HepG2 (cell line): Measurements from ENCODE around the gene ZNF618. TPM values are rescaled to one million over a fixed set of nuclear protein-coding genes. Genes with fewer than 3 reads are reported as not detected.
A peak's percentile ranks its signal among the peaks of the same experiment; 100 is the strongest.

Source experiments
- ARNTL ChIP-seq: sonication (generic); formaldehyde crosslinking; IDR thresholded peaks from 2 replicates; pipeline ENCODE4 v1.4.0; 2020; ENCODE audit warnings: mild to moderate bottlenecking, missing genetic modification reagents
- ATF1 ChIP-seq: IDR thresholded peaks from 2 replicates; pipeline ENCODE4 v1.6.1; 2016; ENCODE audit warnings: mild to moderate bottlenecking, control low read depth
- CAMTA2 ChIP-seq: sonication (generic); formaldehyde crosslinking; IDR thresholded peaks from 2 replicates; pipeline ENCODE4 v1.4.0; 2020; ENCODE audit warnings: mild to moderate bottlenecking, missing genetic modification reagents, borderline replicate concordance
- CHCHD3 ChIP-seq: sonication (generic); formaldehyde crosslinking; IDR thresholded peaks from 2 replicates; pipeline ENCODE4 v1.8.0; 2022; ENCODE audit warnings: mild to moderate bottlenecking, missing genetic modification reagents, moderate library complexity
- ERF ChIP-seq: IDR thresholded peaks from 2 replicates; pipeline ENCODE4 v1.6.1; 2018; ENCODE audit warnings: missing biosample characterization, missing genetic modification reagents
- HCFC1 ChIP-seq: fragments of 150-350 bp; IDR thresholded peaks from 2 replicates; pipeline ENCODE4 v1.6.1; 2014; ENCODE audit warnings: low read depth, low read length
- HOXA9 ChIP-seq: sonication (generic); formaldehyde crosslinking; IDR thresholded peaks from 2 replicates; pipeline ENCODE4 v1.8.1; 2022; ENCODE audit warnings: missing genetic modification reagents, mild to moderate bottlenecking, moderate library complexity, borderline replicate concordance
- PAWR ChIP-seq: sonication (generic); formaldehyde crosslinking; IDR thresholded peaks from 2 replicates; pipeline ENCODE4 v1.4.0; 2020; ENCODE audit warnings: missing genetic modification reagents, mild to moderate bottlenecking, borderline replicate concordance
- RFX5 ChIP-seq: IDR thresholded peaks from 2 replicates; pipeline ENCODE4 v1.6.1; 2011; ENCODE audit warnings: low read depth, low read length, improper control_type of control experiment
- SUZ12 ChIP-seq: fragments of 150-350 bp; IDR thresholded peaks from 2 replicates; pipeline ENCODE4 v1.6.1; 2014; ENCODE audit warnings: low read depth, low read length
- ZNF264 ChIP-seq: sonication (generic); formaldehyde crosslinking; IDR thresholded peaks from 2 replicates; pipeline ENCODE4 v1.4.0; 2020; ENCODE audit warnings: missing genetic modification reagents
- ZNF30 ChIP-seq: sonication (generic); formaldehyde crosslinking; IDR thresholded peaks from 2 replicates; pipeline ENCODE4 v1.5.0; 2020; ENCODE audit warnings: mild to moderate bottlenecking, missing genetic modification reagents
- ZNF543 ChIP-seq: sonication (generic); formaldehyde crosslinking; IDR thresholded peaks from 2 replicates; pipeline ENCODE4 v1.4.0; 2020; ENCODE audit warnings: mild to moderate bottlenecking, missing genetic modification reagents
- ZNF572 ChIP-seq: sonication (generic); formaldehyde crosslinking; IDR thresholded peaks from 2 replicates; pipeline ENCODE4 v1.5.1; 2020; ENCODE audit warnings: mild to moderate bottlenecking, missing genetic modification reagents
- ZNF629 ChIP-seq: sonication (generic); formaldehyde crosslinking; conservative IDR thresholded peaks from 2 replicates; pipeline ENCODE4 v1.5.0; 2020; ENCODE audit warnings: missing genetic modification reagents
- ZNF720 ChIP-seq: sonication (generic); formaldehyde crosslinking; IDR thresholded peaks from 2 replicates; pipeline ENCODE4 v1.4.0; 2020; ENCODE audit warnings: missing genetic modification reagents
- polyA plus RNA-seq, 8 experiments: library from polyadenylated mRNA; depleted of rRNA in 3 of 8; stranded (reverse) in 7 of 8; unstranded in 1 of 8; fragments of >200 nt; fragmentation: Illumina TruSeq in 4 of 8; extraction: Trizol in 4 of 8; gene quantifications; 2 replicates each; pipeline versions ENCODE4 v1.2.1 to v1.2.3, GENCODE V29; 2011 to 2016; ENCODE audit warnings: low read depth in 4 of 8, missing spikeins in 1 of 8, mixed read lengths in 1 of 8; ENCODE audit not compliant: insufficient read depth in 1 of 8
- total RNA-seq, 5 experiments: library from RNA; depleted of rRNA; stranded (reverse); fragments of >200 nt; fragmentation: Illumina TruSeq; extraction: Trizol; gene quantifications; 2 replicates each; pipeline ENCODE4 v1.2.3, GENCODE V29; 2016; ENCODE audit warnings: low read depth in 1 of 5
- TF ChIP-seq, protein P1 (sequence below): sonication (generic); formaldehyde crosslinking; IDR thresholded peaks from 2 replicates; pipeline ENCODE4 v1.5.1; 2020; ENCODE audit warnings: missing genetic modification reagents, mild to moderate bottlenecking, borderline replicate concordance
- TF ChIP-seq, protein P2 (sequence below): IDR thresholded peaks from 2 replicates; pipeline ENCODE4 v1.6.1; 2016; ENCODE audit warnings: mild to moderate bottlenecking, missing biosample characterization, missing genetic modification reagents
- TF ChIP-seq, protein P3 (sequence below): sonication (generic); formaldehyde crosslinking; IDR thresholded peaks from 2 replicates; pipeline ENCODE4 v1.8.0; 2022; ENCODE audit warnings: low read depth, missing genetic modification reagents
- TF ChIP-seq, protein P4 (sequence below): sonication (generic); formaldehyde crosslinking; IDR thresholded peaks from 2 replicates; pipeline ENCODE4 v1.4.0; 2020; ENCODE audit warnings: missing genetic modification reagents
- TF ChIP-seq, protein P5 (sequence below): sonication (generic); formaldehyde crosslinking; IDR thresholded peaks from 2 replicates; pipeline ENCODE4 v1.4.0; 2020; ENCODE audit warnings: missing genetic modification reagents, borderline replicate concordance
- TF ChIP-seq, protein P6 (sequence below): sonication (generic); formaldehyde crosslinking; IDR thresholded peaks from 2 replicates; pipeline ENCODE4 v1.8.1; 2023; ENCODE audit warnings: mild to moderate bottlenecking, missing genetic modification reagents

ZNF618 gene
- total and polyA plus RNA-seq, 2 of the 13 experiments (the other 11 are each of a cell fraction or from before 2014, with no cell fraction given): 0.07 TPM

DNA sequence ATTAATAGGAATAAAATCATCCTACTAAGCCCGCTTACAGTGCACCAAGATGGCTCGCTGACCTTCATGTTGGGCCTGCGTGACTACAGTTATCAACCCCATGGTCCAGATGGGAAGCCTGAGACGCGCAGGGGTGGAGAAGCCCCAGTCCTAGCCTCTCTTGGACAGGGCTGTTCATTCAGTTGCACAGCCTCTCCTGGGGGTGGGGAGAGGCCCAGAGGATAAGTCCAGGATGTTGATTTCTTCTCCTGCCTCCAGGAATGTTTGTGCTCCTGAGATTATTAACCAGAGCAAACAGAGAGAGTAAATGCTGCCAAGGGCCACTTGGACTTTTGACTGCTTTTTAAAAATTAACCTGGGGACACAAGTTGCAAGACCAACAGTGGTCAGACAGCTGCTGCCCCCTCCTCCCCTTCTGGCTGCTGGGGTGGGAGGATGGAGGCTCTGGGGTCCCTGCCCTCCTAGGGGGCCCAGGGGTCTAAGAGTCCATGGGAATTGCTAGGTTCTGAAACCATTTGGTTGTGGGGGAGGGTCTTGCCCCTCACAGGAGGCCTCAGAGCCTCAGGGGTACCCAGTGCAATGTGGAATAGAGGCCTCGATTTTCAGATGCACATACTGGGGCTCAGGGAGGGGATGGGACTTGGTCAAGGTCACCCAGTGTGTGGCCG lies 204.8 kb downstream of the ZNF618 start (continued):
- TF ChIP-seq, protein P1, sequence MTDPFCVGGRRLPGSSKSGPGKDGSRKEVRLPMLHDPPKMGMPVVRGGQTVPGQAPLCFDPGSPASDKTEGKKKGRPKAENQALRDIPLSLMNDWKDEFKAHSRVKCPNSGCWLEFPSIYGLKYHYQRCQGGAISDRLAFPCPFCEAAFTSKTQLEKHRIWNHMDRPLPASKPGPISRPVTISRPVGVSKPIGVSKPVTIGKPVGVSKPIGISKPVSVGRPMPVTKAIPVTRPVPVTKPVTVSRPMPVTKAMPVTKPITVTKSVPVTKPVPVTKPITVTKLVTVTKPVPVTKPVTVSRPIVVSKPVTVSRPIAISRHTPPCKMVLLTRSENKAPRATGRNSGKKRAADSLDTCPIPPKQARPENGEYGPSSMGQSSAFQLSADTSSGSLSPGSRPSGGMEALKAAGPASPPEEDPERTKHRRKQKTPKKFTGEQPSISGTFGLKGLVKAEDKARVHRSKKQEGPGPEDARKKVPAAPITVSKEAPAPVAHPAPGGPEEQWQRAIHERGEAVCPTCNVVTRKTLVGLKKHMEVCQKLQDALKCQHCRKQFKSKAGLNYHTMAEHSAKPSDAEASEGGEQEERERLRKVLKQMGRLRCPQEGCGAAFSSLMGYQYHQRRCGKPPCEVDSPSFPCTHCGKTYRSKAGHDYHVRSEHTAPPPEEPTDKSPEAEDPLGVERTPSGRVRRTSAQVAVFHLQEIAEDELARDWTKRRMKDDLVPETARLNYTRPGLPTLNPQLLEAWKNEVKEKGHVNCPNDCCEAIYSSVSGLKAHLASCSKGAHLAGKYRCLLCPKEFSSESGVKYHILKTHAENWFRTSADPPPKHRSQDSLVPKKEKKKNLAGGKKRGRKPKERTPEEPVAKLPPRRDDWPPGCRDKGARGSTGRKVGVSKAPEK (CRISPR knock-in tag): no peak
- TF ChIP-seq ZNF543 (CRISPR knock-in tag): 0 out of 2 replicates have a peak, but pooled peaks have one; percentile 35
- TF ChIP-seq ZNF264 (CRISPR knock-in tag): peak; percentile 42; the same call in 1 of the 2 replicates
- TF ChIP-seq, protein P2, sequence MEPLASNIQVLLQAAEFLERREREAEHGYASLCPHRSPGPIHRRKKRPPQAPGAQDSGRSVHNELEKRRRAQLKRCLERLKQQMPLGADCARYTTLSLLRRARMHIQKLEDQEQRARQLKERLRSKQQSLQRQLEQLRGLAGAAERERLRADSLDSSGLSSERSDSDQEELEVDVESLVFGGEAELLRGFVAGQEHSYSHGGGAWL (CRISPR knock-in tag): no peak
- peak; percentile 86 for TF ChIP-seq ARNTL
- no peak for TF ChIP-seq RFX5
- TF ChIP-seq, protein P3, sequence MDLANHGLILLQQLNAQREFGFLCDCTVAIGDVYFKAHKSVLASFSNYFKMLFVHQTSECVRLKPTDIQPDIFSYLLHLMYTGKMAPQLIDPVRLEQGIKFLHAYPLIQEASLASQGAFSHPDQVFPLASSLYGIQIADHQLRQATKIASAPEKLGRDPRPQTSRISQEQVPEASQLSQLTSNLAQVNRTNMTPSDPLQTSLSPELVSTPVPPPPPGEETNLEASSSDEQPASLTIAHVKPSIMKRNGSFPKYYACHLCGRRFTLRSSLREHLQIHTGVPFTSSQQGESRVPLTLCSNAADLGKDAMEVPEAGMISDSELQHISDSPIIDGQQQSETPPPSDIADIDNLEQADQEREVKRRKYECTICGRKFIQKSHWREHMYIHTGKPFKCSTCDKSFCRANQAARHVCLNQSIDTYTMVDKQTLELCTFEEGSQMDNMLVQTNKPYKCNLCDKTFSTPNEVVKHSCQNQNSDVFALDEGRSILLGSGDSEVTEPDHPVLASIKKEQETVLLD (CRISPR knock-in tag): no peak
- TF ChIP-seq CAMTA2: no peak
- no peak for TF ChIP-seq HOXA9 (CRISPR knock-in tag)
- TF ChIP-seq, protein P4, sequence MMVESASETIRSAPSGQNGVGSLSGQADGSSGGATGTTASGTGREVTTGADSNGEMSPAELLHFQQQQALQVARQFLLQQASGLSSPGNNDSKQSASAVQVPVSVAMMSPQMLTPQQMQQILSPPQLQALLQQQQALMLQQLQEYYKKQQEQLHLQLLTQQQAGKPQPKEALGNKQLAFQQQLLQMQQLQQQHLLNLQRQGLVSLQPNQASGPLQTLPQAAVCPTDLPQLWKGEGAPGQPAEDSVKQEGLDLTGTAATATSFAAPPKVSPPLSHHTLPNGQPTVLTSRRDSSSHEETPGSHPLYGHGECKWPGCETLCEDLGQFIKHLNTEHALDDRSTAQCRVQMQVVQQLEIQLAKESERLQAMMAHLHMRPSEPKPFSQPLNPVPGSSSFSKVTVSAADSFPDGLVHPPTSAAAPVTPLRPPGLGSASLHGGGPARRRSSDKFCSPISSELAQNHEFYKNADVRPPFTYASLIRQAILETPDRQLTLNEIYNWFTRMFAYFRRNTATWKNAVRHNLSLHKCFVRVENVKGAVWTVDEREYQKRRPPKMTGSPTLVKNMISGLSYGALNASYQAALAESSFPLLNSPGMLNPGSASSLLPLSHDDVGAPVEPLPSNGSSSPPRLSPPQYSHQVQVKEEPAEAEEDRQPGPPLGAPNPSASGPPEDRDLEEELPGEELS (CRISPR knock-in tag): peak; percentile 87
- no peak for TF ChIP-seq PAWR (CRISPR knock-in tag)
- TF ChIP-seq SUZ12: no peak
- TF ChIP-seq, protein P5, sequence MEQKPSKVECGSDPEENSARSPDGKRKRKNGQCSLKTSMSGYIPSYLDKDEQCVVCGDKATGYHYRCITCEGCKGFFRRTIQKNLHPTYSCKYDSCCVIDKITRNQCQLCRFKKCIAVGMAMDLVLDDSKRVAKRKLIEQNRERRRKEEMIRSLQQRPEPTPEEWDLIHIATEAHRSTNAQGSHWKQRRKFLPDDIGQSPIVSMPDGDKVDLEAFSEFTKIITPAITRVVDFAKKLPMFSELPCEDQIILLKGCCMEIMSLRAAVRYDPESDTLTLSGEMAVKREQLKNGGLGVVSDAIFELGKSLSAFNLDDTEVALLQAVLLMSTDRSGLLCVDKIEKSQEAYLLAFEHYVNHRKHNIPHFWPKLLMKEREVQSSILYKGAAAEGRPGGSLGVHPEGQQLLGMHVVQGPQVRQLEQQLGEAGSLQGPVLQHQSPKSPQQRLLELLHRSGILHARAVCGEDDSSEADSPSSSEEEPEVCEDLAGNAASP (CRISPR knock-in tag): peak; percentile 81
- peak; percentile 97 for TF ChIP-seq ZNF629 (CRISPR knock-in tag)
- TF ChIP-seq CHCHD3 (CRISPR knock-in tag): no peak
- no peak for TF ChIP-seq ATF1 (CRISPR knock-in tag)
- TF ChIP-seq ZNF30: no peak
- TF ChIP-seq ZNF720 (CRISPR knock-in tag): no peak
- TF ChIP-seq HCFC1: no peak; the same call in 1 of the 2 replicates
- TF ChIP-seq, protein P6, sequence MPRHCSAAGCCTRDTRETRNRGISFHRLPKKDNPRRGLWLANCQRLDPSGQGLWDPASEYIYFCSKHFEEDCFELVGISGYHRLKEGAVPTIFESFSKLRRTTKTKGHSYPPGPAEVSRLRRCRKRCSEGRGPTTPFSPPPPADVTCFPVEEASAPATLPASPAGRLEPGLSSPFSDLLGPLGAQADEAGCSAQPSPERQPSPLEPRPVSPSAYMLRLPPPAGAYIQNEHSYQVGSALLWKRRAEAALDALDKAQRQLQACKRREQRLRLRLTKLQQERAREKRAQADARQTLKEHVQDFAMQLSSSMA (CRISPR knock-in tag): no peak
- peak; percentile 77 for TF ChIP-seq ERF
- no peak for TF ChIP-seq ZNF572 (CRISPR knock-in tag)
